Measurements from ENCODE around the gene TRAPPC14.

The TRAPPC14 gene

DNA sequence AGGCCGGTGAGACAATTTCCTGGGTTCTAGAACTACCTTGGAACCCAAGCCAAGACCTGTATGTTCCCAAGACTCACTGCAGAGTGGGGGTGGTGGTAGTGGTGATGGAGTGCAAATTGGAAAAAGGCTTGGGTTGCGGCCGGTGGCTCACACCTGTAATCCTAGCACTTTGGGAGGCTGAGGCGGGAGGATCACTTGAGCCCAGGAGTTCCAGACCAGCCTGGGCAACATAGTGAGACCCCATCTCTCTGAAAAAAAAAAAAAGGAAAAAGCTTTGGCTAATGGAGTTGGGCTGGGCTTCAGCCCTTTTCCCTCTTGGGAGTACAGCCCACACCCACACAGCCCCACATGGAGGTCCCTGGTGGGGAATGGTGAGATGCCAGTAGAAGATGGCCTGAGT is 53.0 kb downstream of the TRAPPC14 start:
- H3K4me3 Mint-ChIP-seq = no peak overlapping the region
- H3K4me1 Mint-ChIP-seq = peaks cover 11% of the 10 kb centered on the region
- H3K36me3 Mint-ChIP-seq = no peaks in the 10 kb centered on the region
- H3K27me3 Mint-ChIP-seq = no peaks in the 10 kb centered on the region
- no peak overlapping the region for H3K27ac Mint-ChIP-seq
- H3K9me3 Mint-ChIP-seq = no peaks in the 10 kb centered on the region
